GM21576 (cell line): Measurements from ENCODE around the gene KIF2A.

ENCODE experiments used
- ATAC-seq: cut with Tn5 transposase; IDR thresholded peaks from one replicate; pipeline ENCODE4 v1.9.1; 2021; ENCODE audit warnings: mild to moderate bottlenecking, moderate library complexity; ENCODE audit not compliant: unreplicated experiment

KIF2A gene

DNA sequence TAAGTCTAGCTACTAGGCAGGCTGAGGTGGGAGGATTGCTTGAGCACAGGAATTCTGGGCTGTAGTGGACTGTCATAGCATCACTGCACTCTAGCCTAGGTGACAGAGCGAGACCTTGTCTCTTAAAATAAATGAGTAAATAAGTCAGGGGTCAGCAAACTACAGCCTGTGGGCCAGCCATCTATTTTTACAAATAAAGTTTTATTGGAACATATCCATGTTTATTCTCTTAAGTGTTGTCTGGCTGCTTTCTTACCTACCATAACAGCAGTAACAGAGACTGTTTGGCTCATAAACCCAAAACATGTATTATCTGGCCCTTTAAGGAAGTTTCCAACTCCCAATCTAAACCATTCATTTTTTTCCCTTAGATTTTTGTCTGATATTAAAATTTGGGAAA is 68.1 kb downstream of the KIF2A start:
- no peak for ATAC-seq

- no peak for ATAC-seq
These were observed 69.6 kb downstream of the KIF2A start for GRCh38 chr5:62375627-62376026.

GRCh38 chr5:62376064-62376463 is 70.1 kb downstream of the KIF2A start:
- ATAC-seq, result no peak

DNA sequence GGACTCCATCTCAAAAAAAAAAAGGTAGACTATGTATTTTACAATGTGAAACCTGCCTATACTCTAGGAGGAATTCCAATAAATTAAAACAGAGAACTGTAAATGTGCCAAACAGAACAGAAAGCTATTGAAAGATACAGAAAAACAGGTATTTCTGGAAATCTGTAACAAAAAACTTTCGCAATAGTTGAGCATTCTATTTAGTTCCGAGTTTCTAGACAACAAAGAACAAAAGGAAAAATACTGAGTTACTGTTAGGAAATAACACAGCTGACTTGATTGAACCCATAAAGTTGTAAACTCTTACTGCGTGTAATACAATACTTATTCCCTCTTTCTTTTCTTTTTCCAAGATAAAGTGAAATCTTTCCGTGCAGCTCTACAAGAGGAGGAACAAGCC is 79.1 kb downstream of the KIF2A start:
- no peak for ATAC-seq

GRCh38 chr5:62385816-62386400 is 79.9 kb downstream of the KIF2A start:
- ATAC-seq, result no peak

DNA sequence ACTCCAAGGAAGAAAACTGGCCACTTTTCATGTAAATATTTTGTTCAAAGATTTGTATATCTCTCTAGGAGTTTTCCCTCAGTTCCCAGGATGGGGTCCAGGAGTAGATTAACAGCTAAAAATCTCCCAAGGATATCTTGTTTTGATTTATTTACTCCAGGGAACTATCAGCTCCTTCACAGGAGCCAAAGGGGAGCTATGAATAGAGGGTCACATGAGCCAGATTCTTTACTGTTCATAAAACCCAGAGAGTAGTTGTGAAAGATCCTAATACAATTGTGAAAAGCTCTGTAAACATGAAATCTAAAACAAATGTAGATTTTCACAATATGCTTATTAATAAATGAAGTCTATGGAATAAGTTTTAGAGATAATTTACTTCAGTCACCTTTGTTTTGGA is 80.8 kb downstream of the KIF2A start:
- ATAC-seq, result no peak

DNA sequence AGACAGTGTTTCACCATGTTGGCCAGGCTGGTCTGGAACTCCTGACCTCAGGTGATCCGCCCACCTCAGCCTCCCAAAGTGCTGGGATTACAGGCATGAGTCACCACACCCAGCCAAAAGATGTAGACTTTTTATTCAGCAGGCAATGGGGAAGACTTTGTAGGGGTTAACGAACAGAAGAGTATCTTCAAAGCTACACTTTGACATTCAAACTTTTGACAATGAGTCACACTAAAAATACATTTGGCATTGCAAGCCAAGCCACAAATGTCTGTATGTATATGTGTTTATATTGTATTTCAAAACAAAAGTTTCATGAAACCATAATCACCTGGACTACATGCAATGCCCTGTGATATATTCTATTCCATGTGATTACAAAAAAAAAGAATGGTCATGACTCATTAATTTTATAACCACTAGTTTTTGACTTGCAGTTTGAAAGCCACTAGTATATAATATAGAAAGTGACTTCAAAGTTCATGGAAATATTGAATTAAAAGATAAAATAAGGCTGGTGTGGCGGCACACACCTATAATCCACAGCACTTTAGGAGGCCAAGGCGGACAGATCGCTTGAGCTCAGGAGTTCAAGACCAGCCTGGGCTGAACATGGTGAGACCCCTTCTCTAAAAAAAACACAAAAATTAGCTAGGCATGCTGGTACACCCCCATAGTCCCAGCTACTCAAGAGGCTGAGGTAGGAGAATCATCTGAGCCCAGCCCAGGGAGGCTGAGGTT is 89.4 kb downstream of the KIF2A start:
- no peak for ATAC-seq

GRCh38 chr5:62403411-62404250 is 97.6 kb downstream of the KIF2A start, which contains the start of gene DIMT1:
Gene DIMT1 (minus strand): TSS chr5:62403905. CDS start chr5:62403772, 133 bp downstream.
- ATAC-seq, result peak; percentile 97

GRCh38 chr5:62412549-62413329 is 106.7 kb downstream of the KIF2A start, which contains the start of gene IPO11:
Gene IPO11 (plus strand): TSS chr5:62412763. CDS start chr5:62437280, 24,517 bp downstream.
- ATAC-seq, result peak; percentile 97

- no peak for ATAC-seq
These were observed 107.7 kb downstream of the KIF2A start for GRCh38 chr5:62413711-62414110.

- ATAC-seq, result no peak
These were observed 112.6 kb downstream of the KIF2A start for GRCh38 chr5:62418462-62419076.

DNA sequence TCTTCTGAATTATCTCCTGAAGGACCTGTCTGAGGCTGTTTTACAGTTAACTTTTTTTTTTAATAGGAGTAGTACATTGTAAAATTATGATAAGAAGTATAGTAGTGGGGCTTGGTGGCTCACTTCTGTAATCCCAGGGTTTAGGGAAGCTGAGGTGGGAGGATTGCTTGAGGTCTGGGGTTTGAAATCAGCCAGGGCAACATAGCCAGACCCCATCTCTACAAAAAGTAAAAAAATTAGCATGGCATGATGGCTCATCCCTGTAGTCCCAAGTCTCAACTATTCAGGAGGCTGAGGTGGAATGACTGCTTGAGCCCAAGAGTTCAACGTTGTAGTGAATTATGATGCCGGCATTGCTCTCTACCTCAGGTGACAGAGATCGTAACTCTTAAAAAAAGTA is 113.6 kb downstream of the KIF2A start:
- no peak for ATAC-seq

DNA sequence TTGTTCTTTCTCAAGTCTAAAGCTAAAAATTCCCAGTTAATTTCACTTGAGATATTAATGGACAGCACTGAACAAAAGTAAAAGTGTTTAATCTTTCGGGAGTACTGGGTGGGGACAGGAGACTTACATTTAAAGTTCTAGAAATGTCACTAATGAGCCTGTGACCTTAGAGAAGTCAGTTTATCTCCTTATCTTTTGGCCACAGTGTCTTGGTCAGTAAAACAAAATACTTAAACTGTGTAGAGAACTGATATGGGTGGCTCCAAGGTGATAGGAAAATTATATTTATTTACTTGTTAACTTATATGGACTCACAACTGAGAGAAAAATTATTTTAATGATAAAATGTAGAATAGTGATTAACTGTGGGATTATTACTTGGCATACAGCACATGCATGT is 115.4 kb downstream of the KIF2A start:
- ATAC-seq, result no peak

DNA sequence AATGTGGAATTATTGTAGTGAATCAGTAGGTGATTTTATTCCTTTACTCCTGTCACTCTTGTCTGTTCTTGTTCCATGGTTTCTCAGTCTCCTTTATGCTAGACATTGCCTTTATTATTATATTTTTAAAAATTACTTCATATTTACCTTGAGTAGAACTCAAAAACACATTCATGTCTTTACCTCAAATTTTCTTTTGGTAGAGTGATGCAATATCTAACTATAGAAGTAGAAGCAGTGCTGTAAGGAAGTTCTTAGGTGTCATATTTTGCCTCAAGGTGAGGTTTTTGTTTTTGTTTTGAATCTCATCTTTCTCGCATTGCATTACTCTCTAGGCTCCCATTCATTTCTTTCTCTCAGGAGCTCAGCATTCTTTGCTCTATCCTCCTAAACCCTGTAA is 118.8 kb downstream of the KIF2A start:
- no peak for ATAC-seq

GRCh38 chr5:62431735-62432620 is 126.0 kb downstream of the KIF2A start:
- ATAC-seq, result no peak

DNA sequence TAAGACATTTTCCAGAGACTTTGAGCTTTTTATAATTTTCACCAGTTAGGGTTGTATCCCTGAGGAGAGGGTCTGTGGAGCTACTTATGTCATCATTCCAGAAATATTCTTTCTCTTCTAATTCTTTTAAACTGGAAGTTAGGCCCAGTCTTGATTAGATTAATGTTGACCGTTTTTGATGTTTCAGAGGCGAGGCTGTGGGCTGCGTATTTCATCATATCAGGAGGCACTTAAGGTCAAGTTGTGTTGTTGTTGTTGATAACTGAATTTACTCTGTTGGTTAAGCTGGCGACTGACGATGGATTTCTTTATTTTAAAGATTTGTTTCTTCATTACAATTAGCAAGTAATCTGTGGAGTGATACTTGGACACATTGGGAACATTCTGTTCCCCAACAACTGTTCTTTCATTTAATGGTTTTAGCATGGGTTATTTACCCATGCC is 126.6 kb downstream of the KIF2A start:
- no peak for ATAC-seq
